C4-2B (cell line): ENCODE results near the gene EIF3L.

Experiments
- H3K27ac ChIP-seq: fragments of 450-650 bp; 2 replicates; pipeline ENCODE4 v1.5.1; 2017
- ZFX ChIP-seq: fragments of 450-650 bp; IDR thresholded peaks from 2 replicates; pipeline ENCODE4 v1.6.1; 2017
- TF ChIP-seq, protein P1 (sequence below): fragments of 450-650 bp; conservative IDR thresholded peaks from 2 replicates; pipeline ENCODE4 v1.5.1; 2017; ENCODE audit warnings: mild to moderate bottlenecking

The EIF3L gene

DNA sequence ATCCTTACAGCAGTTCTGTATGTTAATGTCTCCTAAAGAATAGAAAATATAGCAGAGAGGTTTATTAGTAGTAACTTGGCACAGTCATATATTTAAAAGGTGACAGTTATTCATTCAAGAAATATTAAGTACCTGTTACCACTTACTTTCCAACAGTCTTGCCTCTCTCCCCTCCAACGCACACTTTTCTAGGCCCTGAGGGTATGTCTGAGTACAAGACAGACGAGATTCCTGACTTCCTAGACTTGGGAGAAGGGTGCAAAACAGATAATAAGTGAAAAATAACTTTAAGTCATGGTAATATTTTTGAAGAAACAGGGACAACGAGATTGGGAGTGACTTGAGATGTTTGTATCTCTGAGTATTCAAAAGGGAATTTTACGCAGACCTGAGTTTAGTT is 1.6 kb downstream of the EIF3L start:
- no peak overlapping the region for H3K27ac ChIP-seq
- TF ChIP-seq, protein P1, sequence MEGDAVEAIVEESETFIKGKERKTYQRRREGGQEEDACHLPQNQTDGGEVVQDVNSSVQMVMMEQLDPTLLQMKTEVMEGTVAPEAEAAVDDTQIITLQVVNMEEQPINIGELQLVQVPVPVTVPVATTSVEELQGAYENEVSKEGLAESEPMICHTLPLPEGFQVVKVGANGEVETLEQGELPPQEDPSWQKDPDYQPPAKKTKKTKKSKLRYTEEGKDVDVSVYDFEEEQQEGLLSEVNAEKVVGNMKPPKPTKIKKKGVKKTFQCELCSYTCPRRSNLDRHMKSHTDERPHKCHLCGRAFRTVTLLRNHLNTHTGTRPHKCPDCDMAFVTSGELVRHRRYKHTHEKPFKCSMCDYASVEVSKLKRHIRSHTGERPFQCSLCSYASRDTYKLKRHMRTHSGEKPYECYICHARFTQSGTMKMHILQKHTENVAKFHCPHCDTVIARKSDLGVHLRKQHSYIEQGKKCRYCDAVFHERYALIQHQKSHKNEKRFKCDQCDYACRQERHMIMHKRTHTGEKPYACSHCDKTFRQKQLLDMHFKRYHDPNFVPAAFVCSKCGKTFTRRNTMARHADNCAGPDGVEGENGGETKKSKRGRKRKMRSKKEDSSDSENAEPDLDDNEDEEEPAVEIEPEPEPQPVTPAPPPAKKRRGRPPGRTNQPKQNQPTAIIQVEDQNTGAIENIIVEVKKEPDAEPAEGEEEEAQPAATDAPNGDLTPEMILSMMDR, result no peak

DNA sequence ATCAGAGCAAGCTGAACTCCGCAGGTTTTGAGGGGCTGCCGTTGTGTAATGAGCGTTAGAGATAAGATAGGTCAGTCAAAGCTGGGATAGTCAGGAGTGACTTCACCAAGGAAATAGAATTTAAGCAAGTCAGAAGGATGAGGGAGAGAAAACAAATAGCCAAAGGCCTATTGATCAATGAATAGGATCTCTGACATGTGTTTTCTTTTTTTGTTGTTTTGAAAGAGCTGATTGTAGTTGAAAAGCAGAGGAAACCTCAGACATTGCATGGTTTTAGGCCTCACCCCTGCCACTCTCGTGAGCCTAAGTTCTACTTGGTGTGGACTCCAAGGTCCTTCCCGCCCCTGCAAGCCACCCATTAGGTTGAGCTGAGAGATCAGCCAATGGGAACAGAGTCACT is 3.2 kb downstream of the EIF3L start:
- H3K27ac ChIP-seq, result no peak overlapping the region
- TF ChIP-seq, protein P1, result no peak
- TF ChIP-seq ZFX, result no peak

DNA sequence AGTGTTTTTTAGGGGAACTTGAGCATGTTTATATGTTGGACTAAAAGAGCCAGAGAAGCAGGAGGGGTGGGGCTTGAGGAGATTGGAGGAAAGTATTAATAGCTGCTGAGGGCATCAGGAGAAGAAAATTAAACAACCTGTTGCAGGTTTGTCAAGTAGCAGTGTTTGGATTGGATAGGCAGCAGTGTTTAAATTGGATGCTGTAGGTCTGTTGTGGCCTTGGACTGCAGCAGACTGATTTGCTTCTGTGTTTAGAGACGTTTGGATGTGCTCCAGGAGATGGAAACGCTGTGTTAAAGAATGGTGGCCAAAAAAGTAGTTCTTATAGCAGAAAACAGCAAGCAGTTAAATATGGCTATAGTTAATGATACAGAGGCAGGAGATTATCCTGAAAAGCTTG is 5.7 kb downstream of the EIF3L start:
- TF ChIP-seq, protein P1, result no peak
- TF ChIP-seq ZFX, result no peak
- peak overlapping the region; percentile 22; the same call in 1 of the 2 replicates for H3K27ac ChIP-seq

DNA sequence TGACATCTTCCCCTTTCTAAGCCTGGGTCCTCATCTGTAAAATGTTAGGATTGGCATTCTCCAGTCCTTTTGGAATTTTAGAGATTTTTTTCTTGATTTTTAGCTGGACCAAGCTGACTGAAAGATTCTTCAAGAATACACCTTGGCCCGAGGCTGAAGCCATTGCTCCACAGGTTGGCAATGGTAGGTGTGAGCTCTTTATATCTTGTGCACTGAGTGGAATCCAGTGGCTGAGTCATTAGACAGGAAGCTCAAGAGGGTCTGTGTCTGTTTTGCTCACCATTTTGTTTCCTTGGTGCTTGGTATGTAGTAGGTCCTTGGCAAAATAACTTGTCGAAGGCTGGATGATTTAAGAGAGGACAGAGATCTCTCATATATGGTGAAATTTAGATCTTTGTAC is 6.2 kb downstream of the EIF3L start:
- no peak overlapping the region for H3K27ac ChIP-seq
- TF ChIP-seq, protein P1, result no peak

DNA sequence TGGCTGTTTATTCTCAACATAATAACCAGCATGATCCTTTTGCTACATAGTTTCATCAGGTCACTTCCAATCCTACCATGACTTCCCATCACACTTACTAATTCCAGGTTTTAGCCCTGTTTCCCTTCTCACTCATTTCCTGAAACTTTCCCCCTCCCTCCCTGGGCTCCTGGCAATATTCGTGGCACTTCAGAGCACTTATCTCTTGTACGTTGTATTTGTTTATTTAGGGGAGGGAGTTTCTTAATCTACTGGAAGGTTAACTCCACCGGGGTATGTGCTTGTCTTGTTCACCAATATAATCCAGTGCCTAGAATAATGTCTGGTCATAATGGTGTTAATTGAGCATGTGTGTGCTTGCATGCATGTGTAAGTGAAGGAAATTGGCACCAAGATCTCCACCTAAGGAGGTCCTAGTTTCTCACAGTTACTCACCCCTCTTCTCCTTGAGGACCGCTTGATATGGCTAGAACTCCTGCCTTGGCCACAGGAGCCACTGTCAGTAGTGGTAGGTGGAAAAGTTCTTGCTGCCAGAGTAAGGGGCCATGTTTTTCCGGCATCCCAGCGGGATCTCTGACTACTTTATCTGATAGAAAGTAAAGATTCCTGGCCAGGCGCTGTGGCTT is 11.7 kb downstream of the EIF3L start:
- TF ChIP-seq, protein P1, result no peak
- TF ChIP-seq ZFX, result no peak
- no peak overlapping the region for H3K27ac ChIP-seq

DNA sequence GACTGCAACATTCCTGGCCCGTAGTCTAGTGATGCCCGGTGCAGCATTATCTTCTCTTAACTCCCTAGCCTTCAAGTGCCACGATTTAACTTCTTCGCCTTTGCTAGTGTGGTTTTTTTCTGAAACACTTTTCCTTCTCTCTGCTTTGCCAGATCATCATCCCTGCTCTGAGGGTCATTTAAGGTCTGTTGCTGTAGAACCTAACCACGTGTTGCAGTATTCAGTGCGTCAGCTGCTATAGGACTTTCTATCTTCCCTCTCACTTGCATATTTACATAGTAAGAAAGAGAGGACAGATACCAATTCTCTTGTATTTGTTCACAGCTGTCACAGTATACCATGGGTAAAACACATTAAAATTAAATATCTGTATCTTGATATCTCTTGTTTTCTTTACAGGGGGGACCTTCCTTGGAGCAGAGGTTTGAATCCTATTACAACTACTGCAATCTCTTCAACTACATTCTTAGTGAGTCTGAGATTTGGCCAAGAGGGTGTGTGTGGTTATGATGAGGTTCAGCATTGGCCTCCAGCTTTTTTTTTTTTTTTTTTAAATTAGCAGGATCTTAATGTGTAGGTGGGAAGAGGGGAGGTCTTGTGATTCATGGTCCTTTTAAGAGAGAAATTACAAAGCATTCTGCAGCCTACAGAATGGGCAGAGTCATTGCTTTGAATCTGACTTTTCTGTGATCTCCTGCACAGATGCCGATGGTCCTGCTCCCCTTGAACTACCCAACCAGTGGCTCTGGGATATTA is 13.5 kb downstream of the EIF3L start:
- TF ChIP-seq ZFX, result no peak
- TF ChIP-seq, protein P1, result no peak
- no peak overlapping the region for H3K27ac ChIP-seq

DNA sequence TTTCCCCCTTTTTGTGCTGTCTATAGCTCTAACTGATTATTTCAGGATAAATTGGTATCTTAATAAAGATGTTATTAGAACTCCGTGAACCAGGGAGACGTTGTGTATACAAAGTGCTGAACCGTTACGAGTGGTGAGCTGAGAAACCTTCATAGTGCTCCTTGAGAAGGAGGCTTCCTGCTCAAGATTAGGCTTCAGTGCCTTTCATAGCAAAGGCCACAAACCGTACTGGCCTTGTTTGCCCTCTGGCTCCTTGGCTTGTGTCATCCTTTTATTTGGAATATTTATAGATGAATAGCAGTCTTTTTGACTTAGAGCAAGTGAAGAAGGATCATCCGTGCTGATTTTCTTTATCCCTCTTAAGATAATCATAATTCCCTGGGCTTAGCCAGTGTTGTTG is 16.3 kb downstream of the EIF3L start:
- TF ChIP-seq ZFX, result no peak
- TF ChIP-seq, protein P1, result no peak
- no peak overlapping the region for H3K27ac ChIP-seq
